HEK293T (cell line): ENCODE results near the gene LRRC4C.

Source experiments
- ARNT ChIP-seq: fragments of 450-650 bp; IDR thresholded peaks from 2 replicates; pipeline ENCODE4 v1.6.1; 2017; ENCODE audit warnings: mild to moderate bottlenecking
- BHLHE40 ChIP-seq: fragments of 450-650 bp; IDR thresholded peaks from 2 replicates; pipeline ENCODE4 v1.6.1; 2016; ENCODE audit warnings: mild to moderate bottlenecking, moderate library complexity, borderline replicate concordance
- ELF4 ChIP-seq: fragments of 450-650 bp; IDR thresholded peaks from 2 replicates; pipeline ENCODE4 v1.6.1; 2017; ENCODE audit warnings: antibody characterized with exemption
- FOXA1 ChIP-seq: fragments of 450-650 bp; IDR thresholded peaks from 2 replicates; pipeline ENCODE4 v1.6.1; 2016; ENCODE audit warnings: mild to moderate bottlenecking
- FOXK2 ChIP-seq: fragments of 450-650 bp; IDR thresholded peaks from 2 replicates; pipeline ENCODE4 v1.6.1; 2016; ENCODE audit warnings: mild to moderate bottlenecking
- FOXM1 ChIP-seq: fragments of 450-650 bp; IDR thresholded peaks from 2 replicates; pipeline ENCODE4 v1.6.1; 2017; ENCODE audit warnings: mild to moderate bottlenecking, borderline replicate concordance
- HDGF ChIP-seq: fragments of 450-650 bp; IDR thresholded peaks from 2 replicates; pipeline ENCODE4 v1.6.1; 2017; ENCODE audit warnings: antibody characterized with exemption, borderline replicate concordance
- L3MBTL2 ChIP-seq: fragments of 450-650 bp; conservative IDR thresholded peaks from 2 replicates; pipeline ENCODE4 v1.6.1; 2016; ENCODE audit warnings: mild to moderate bottlenecking
- NFRKB ChIP-seq: fragments of 450-650 bp; IDR thresholded peaks from 2 replicates; pipeline ENCODE4 v1.6.1; 2016; ENCODE audit warnings: mild to moderate bottlenecking, moderate library complexity
- SP1 ChIP-seq: fragments of 450-650 bp; IDR thresholded peaks from 2 replicates; pipeline ENCODE4 v1.6.1; 2017
- SUZ12 ChIP-seq: fragments of 450-650 bp; IDR thresholded peaks from 2 replicates; pipeline ENCODE4 v1.6.1; 2016; ENCODE audit warnings: mild to moderate bottlenecking
- ZNF384 ChIP-seq: fragments of 450-650 bp; IDR thresholded peaks from 2 replicates; pipeline ENCODE4 v1.6.1; 2016

DNA sequence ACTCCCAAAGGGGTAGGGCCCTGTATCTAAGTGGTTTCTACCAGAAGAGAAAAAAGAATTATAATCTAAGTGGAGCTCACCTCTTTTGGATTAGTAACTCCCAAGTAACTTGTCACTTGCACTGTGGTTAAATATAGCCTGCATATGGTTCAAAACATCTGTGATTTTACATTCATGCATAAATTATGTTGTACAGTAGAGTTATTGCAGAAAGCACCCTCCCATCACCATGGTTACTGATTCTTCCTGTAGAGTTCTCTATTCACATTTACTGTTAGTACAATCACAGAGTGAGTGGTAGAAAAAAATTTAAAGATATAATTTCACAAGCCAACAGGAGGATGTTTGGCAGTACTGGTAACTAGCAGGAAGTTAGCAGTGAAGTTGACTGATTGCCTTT lies 80.4 kb downstream of the LRRC4C start:
- no peak for TF ChIP-seq BHLHE40
- TF ChIP-seq ELF4, result no peak
- TF ChIP-seq L3MBTL2, result no peak
- no peak for TF ChIP-seq HDGF
- TF ChIP-seq SP1, result no peak
- TF ChIP-seq FOXK2, result no peak
- TF ChIP-seq ARNT, result no peak
- TF ChIP-seq FOXA1, result no peak
- TF ChIP-seq FOXM1, result no peak
- no peak for TF ChIP-seq ZNF384
- no peak for TF ChIP-seq SUZ12
- no peak for TF ChIP-seq NFRKB
